ENCODE results near the gene PIK3R5.
"Not testable (repeated sequence)": the region's sequence is repeated elsewhere in the genome, so short reads cannot be mapped to it uniquely, and the experiment has no call there.

PIK3R5 gene

GRCh38 chr17:8965394-8966168 lies at the start of gene PIK3R5:
TSS of gene PIK3R5 (minus strand) at chr17:8965707. CDS start at chr17:8911494, 54,213 bp downstream.
- DNase-seq (ENCODE audit: low read depth) = peak; percentile 74

- DNase-seq (ENCODE audit: low read depth) = no peak
Measured at GRCh38 chr17:9011001-9011400, 45.5 kb upstream of the PIK3R5 start.

- DNase-seq (ENCODE audit: low read depth) = no peak
Measured at GRCh38 chr17:9009737-9010136, 44.2 kb upstream of the PIK3R5 start.

- no peak for DNase-seq (ENCODE audit: low read depth)
Measured at GRCh38 chr17:9009096-9009495, 43.6 kb upstream of the PIK3R5 start.

GRCh38 chr17:9007052-9007714 lies 41.7 kb upstream of the PIK3R5 start:
- DNase-seq (ENCODE audit: low read depth) = no peak

GRCh38 chr17:9006175-9006767 lies 40.8 kb upstream of the PIK3R5 start:
- no peak for DNase-seq (ENCODE audit: low read depth)

- DNase-seq (ENCODE audit: low read depth) = no peak
Measured at GRCh38 chr17:9004961-9005285, 39.4 kb upstream of the PIK3R5 start.

- no peak for DNase-seq (ENCODE audit: low read depth)
Measured at GRCh38 chr17:9004132-9004960, 38.8 kb upstream of the PIK3R5 start.

- no peak for DNase-seq (ENCODE audit: low read depth)
Measured at GRCh38 chr17:9003355-9004131, 38.0 kb upstream of the PIK3R5 start.

- DNase-seq (ENCODE audit: low read depth) = no peak
Measured at GRCh38 chr17:9002606-9003354, 37.3 kb upstream of the PIK3R5 start.

- DNase-seq (ENCODE audit: low read depth) = no peak
Measured at GRCh38 chr17:9002227-9002605, 36.7 kb upstream of the PIK3R5 start.

- no peak for DNase-seq (ENCODE audit: low read depth)
Measured at GRCh38 chr17:9001559-9001958, 36.1 kb upstream of the PIK3R5 start.

GRCh38 chr17:8997994-8998628 lies 32.6 kb upstream of the PIK3R5 start:
- peak; percentile 71 for DNase-seq (ENCODE audit: low read depth)

- no peak for DNase-seq (ENCODE audit: low read depth)
Measured at GRCh38 chr17:8995711-8996110, 30.2 kb upstream of the PIK3R5 start.

- peak; percentile 35 for DNase-seq (ENCODE audit: low read depth)
Measured at GRCh38 chr17:8994319-8994718, 28.8 kb upstream of the PIK3R5 start.

- DNase-seq (ENCODE audit: low read depth) = peak; percentile 52
Measured at GRCh38 chr17:8991514-8992285, 26.2 kb upstream of the PIK3R5 start.

- not testable (repeated sequence) for DNase-seq (ENCODE audit: low read depth)
Measured at GRCh38 chr17:8988263-8988935, 22.9 kb upstream of the PIK3R5 start.

GRCh38 chr17:8986295-8986694 lies 20.8 kb upstream of the PIK3R5 start:
- no peak for DNase-seq (ENCODE audit: low read depth)

GRCh38 chr17:8985054-8985701 lies 19.7 kb upstream of the PIK3R5 start:
- DNase-seq (ENCODE audit: low read depth) = no peak

Measured in stimulated activated CD4-positive, alpha-beta T cell treated with anti-CD3 and anti-CD28 coated beads, Interleukin-2, amount 100 ng/mL, for 4 hours (primary cell).